ENCODE measurements around the gene MLLT3.
"Not testable (repeated sequence)": the region's sequence is repeated elsewhere in the genome, so short reads cannot be mapped to it uniquely, and the experiment has no call there.

The MLLT3 gene

GRCh38 chr9:20622330-20623020 lies at the start of gene MLLT3:
MLLT3 (minus strand) TSS chr9:20622499.
- peak; percentile 90 to 91 for DNase-seq (ENCODE audit: low read depth in 2 of 2)

GRCh38 chr9:20671635-20672034 lies 49.3 kb upstream of the MLLT3 start:
- DNase-seq (ENCODE audit: low read depth in 2 of 2) = no peak

- no peak for DNase-seq (ENCODE audit: low read depth in 2 of 2)
Measured at GRCh38 chr9:20670395-20670794, 48.1 kb upstream of the MLLT3 start.

DNA sequence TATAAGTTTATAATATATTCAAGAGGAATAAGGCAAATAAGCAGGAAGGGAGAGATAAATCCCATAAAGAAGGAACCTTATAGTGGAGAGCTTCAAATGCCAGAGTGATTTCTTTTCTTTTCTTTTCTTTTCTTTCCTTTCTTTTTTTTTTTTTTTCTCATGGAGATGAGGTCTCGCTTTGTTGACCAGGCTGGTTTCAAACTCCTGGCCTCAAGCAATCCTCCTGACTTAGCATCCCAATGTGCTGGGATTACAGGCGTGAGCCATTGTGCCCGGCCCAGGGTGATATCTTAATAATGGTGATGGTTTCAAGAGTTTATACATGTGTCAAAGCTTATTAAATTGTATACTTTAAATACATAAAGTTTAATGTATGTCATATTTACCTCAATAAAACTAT lies 42.2 kb upstream of the MLLT3 start:
- no peak for DNase-seq (ENCODE audit: low read depth in 2 of 2)

DNA sequence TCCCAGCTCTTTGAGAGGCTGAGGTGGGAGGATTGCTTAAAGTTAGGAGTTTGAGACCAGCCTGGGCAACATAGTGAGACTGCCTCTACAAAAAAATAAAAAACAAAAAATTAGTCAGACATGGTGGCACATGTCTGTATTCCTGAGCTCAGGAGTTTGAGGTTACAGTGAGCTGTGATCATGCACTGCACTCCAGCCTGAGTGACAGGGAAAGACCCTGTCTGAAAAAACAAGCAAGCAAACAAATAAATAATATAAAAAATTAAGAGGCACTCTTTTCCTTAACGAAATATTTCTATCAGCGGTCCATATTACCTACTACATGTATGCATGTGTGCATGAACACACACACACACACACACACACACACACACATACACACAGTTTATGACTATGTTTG lies 40.8 kb upstream of the MLLT3 start:
- no peak for DNase-seq (ENCODE audit: low read depth in 2 of 2)

DNA sequence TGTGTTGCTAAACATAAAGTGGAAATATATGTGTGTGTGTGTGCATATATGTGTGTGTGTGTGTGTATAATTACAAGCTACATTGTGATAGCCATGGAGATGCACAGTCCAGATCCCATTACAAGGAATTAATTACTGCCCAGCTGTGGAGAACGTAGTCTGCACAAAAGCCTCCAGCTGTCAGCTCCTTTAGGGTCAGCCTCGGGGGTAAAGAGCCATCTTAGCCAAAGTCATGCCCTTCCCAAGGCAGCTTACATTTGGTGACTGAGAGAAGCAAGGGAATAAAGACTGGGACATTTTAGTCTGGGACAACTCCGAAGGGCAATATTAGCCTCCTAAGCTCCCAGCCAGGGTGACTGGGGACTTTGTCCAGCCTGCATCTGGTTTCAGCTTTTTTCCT lies 39.9 kb upstream of the MLLT3 start:
- DNase-seq (ENCODE audit: low read depth in 2 of 2) = no peak

DNA sequence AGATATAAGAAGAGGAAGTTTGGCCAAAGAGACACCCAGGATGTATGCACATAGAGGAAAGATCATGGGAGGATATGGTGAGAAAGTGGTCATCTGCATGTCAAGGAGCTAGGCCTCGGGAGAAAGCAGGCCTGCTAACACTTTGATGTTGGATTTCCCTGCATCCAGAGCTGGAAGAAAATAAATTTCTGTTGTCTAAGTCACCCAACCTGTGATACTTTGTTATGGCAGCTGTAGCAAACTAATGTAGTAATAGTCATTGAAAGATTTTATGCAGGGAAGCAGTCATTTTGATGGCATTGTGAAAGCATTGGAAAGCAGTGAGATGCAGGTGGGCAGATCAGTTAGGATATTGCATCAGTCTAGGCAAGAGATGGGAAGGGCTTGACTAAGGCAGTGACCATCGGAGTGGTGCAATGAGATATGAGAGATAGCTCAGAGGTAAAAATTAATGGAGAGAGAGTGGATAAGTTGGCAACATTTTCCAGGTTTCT lies 37.2 kb upstream of the MLLT3 start:
- no peak for DNase-seq (ENCODE audit: low read depth in 2 of 2)

GRCh38 chr9:20658677-20659473 lies 36.6 kb upstream of the MLLT3 start:
- DNase-seq (ENCODE audit: low read depth in 2 of 2) = no peak

- not testable (repeated sequence) for DNase-seq (ENCODE audit: low read depth in 2 of 2)
Measured at GRCh38 chr9:20658246-20658667, 36.0 kb upstream of the MLLT3 start.

- no peak for DNase-seq (ENCODE audit: low read depth in 2 of 2)
Measured at GRCh38 chr9:20651939-20652338, 29.6 kb upstream of the MLLT3 start.

DNA sequence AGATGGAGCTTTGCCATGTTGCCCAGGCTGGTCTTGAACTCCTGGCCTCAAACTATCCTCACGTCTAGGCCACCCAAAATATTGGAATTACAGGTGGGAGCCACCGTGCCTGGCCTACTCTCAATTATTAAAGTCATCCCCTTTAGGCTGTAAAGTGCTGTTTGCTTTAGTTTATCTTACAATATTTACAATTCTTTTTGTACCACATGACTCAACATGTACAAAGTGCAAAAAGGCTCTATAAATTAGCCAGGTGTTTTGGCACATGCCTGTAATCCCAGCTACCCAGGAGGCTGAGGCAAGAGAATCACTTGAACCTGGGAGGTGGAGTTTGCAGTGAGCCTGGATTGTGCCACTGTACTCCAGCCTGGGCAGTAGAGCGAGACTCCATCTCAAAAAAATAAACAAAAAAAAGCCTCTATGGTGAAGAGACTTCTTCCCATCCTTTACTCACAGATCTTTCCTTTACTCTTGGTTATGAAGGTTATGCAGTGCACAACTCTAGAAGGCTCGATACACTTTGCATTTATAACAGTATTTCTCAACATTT lies 28.5 kb upstream of the MLLT3 start:
- DNase-seq (ENCODE audit: low read depth in 2 of 2) = no peak

DNA sequence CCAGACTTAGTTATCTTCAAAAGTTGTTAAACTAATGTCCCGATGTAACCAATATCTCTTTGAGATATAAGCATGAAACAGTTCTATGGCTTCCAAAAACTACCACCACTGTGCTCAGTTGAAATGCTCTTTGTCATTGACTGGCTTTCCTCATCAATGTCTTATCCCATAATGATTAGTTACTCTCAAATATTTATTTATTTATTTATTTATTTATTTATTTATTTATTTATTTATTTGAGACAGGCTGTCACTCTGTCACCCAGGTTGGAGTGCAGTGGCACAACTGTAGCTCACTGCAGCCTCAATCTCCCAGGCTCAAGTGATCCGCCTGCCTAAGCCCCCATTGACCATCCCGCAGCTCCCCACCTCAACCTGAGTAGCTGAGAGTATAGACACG lies 28.0 kb upstream of the MLLT3 start:
- no peak for DNase-seq (ENCODE audit: low read depth in 2 of 2)

DNA sequence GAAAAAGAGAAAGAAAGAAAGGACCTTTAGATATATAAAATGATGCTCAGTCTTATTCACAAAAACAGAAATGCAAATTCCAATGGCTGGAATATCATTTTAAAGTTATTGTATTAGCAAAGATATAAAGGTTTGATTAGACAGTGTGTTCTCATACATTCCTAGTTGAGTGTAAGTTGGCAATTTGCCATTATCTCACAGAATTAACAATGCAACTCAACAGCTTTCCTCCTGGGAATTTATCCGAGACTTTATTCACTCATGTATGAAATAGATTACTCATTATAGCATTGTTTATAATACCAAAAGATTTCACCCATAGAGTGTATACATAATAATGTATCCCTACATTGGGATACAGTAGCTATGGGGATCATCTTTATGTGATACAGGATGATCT lies 27.1 kb upstream of the MLLT3 start:
- DNase-seq (ENCODE audit: low read depth in 2 of 2) = no peak

- no peak for DNase-seq (ENCODE audit: low read depth in 2 of 2)
Measured at GRCh38 chr9:20646656-20647055, 24.4 kb upstream of the MLLT3 start.

DNA sequence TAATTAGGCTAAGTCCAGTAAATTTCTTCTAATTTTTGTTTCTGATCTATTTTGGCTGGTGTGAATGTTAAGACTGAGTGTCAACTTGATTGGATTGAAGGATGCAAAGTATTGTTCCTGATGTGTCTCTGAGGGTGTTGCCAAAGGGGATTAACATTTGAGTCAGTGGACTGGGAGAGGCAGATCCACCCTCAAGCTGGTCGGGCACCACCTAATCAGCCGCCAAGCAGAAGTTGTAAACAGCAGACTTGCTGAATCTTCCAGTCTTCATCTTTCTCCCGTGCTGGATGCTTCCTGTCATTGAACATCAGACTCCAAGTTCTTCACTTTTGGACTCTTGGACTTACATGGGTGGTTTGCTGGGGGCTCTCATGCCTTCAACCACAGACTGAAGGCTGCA lies 21.4 kb upstream of the MLLT3 start:
- no peak for DNase-seq (ENCODE audit: low read depth in 2 of 2)

GRCh38 chr9:20642045-20642444 lies 19.7 kb upstream of the MLLT3 start:
- DNase-seq (ENCODE audit: low read depth in 2 of 2) = no peak

DNA sequence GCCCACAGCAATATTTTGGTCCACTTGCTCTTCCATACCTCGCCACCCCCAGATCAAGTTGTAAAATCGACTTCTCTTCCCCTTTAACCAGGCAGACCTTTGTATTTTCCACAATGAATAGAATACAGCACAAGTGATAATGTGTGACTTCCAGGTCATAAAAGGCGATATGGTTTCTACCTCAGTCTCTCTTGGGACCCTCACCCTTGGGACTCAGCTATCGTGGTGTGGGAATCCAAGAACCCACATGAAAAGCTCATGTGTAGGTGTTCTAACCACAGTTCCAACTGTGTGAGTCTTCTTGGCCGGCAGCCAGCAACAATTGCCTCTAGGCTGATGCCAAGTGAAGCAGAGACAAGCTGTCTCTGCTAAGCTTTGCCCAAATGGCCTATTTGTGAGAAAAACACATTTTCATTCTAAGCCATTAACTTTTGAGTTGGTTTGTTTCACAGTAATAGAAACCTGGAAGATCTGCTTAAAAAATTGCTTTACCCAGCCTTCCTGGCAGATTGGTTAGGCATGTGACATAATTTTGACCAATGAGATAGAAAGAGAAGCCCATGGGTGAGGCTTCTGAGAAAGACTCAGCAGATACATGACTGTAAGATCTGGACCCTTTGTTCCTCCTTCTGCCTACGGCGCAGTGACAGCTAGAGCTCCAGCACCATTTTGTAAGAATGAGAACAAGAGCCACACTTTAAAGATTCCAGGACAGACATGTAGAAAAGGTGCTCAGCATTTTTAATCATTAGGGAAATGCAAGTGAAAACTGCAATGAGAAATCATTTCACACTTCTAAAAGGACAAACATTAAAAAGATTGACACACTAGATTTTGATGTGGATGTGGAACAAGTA lies 18.3 kb upstream of the MLLT3 start:
- no peak for DNase-seq (ENCODE audit: low read depth in 2 of 2)

DNA sequence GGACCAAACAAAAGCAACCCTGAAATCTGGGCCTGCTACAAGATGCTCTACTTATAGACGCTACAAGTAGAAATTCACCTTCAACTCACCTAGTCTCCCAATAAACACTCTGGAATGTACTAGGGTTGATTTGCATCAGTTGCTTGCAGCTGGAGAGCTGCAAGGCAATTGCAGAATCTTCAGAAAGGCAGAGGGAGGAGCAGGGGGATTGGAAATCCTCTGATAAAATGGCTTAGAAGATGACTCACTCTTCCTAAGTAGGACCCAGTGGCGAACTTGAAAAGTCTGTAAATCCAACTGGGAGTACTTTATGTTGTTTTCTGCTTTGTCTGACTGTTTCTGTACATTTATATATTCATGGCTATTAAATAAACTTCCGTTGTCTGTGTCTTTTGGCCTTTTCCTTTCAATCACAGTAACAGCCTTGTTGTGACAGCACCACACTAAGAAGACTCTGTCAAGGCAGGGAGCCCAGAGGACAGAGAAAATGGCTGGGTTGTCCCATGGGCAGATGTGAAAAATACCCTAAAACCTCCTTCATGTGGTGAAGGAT lies 14.7 kb upstream of the MLLT3 start:
- no peak for DNase-seq (ENCODE audit: low read depth in 2 of 2)

DNA sequence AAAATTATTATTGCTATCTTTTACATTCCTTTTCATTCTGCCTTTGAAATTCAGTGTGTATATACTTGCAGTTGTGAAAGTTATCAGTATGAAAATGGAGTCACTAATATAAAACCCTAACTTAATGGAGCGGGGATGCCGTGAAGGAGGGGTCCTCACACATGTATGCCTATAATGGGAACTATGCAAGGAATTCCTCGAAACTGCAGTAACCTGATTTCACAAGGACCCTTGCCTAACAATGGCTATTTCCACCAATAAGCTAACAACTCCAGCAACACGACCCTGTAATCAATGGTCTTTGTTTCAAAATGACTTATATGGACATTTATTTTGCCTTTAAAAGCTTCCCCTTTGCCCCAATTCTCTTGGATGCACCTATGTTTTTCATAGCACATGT lies 12.6 kb upstream of the MLLT3 start:
- no peak for DNase-seq (ENCODE audit: low read depth in 2 of 2)

DNA sequence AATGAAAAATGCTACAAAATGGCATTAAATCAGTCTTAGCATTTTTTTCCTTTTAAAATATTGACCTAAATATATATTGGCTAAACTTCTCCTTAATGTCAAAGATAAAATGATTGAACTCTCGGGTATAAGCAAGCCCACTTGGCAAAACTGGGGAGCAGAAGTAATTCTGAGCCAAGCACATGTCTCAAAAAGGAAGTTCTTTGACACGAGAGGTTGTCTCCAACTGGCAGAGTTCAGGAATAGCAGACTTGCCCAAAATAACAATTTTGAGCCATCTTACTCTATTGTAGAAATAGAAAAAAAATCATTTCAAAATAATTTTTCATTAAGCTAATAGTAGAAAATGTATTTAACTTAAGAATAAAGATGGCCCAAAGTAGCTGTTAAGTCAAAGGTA lies 10.4 kb upstream of the MLLT3 start:
- DNase-seq (ENCODE audit: low read depth in 2 of 2) = no peak

DNA sequence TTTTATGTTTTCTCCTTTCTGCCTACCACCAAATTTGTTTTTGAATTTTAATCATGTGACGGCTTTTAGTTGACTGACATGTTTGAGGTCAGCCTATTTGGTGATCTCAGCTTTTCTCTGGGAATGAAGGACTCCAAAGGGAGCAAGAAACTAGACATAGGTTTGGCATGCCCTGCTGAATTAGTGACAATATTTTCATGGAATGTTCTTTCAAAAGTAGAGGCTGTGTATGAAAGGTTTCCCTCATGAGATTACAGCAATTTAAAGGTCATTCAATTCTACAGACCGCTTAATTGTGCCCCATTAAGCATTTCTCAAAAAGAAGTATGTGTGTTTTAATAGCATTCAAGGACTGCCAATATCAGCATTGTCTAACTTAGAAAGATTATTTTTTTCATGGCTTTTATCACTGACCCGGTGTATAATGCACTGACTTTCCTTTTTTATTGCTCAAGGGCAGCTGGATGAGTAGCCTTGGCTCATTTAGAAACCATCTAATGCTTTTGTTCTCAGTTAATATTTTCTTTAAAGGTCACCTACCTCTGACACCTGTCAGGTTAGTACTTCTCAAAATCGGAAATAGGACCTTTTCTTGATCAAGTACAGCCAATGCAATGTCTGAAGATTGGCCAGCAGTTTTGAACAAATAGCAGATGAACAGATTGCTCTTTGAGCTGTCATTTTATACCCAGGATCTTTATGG lies 8.1 kb upstream of the MLLT3 start:
- DNase-seq (ENCODE audit: low read depth in 2 of 2) = no peak

Measured in fibroblast of skin of left quadriceps (primary cell).